Calu3 (cell line): ENCODE data around the gene ARHGAP6. TPM values are rescaled to one million over a fixed set of nuclear protein-coding genes. Genes with fewer than 3 reads are reported as not detected.

Experiments
- BruUV-seq: library from RNA; stranded (reverse); fragments of 400-500 nt; replicated peaks from 2 replicates; lab custom pipeline; 2021; lab: Mats Ljungman, UMichigan
- CTCF ChIA-PET: fragments of 300-600 bp; sonication (Branson Sonifier 250); formaldehyde crosslinking; loops from one replicate; lab custom pipeline; 2022; ENCODE audit warnings: antibody characterized with exemption; lab: Charles Lee
- DNase-seq: peaks from one replicate; pipeline ENCODE4 v3.0.0; 2022
- H3K27ac Mint-ChIP-seq: one replicate; pipeline ENCODE4 v1.8.0; 2022; ENCODE audit warnings: mixed read lengths; ENCODE audit not compliant: unreplicated experiment
- H3K27me3 Mint-ChIP-seq: one replicate; pipeline ENCODE4 v1.8.0; 2022; ENCODE audit warnings: mixed read lengths; ENCODE audit not compliant: unreplicated experiment
- H3K36me3 Mint-ChIP-seq: one replicate; pipeline ENCODE4 v1.8.0; 2022; ENCODE audit warnings: mild to moderate bottlenecking, moderate library complexity, mixed read lengths; ENCODE audit not compliant: insufficient read depth, unreplicated experiment
- H3K4me1 Mint-ChIP-seq: one replicate; pipeline ENCODE4 v1.8.0; 2022; ENCODE audit warnings: mild to moderate bottlenecking, low read depth, mixed read lengths; ENCODE audit not compliant: unreplicated experiment
- H3K4me3 Mint-ChIP-seq: one replicate; pipeline ENCODE4 v1.8.0; 2022; ENCODE audit warnings: mild to moderate bottlenecking, low read depth, moderate library complexity, mixed read lengths; ENCODE audit not compliant: unreplicated experiment
- H3K9me3 Mint-ChIP-seq: one replicate; pipeline ENCODE4 v1.8.0; 2022; ENCODE audit warnings: low read depth, mixed read lengths; ENCODE audit not compliant: unreplicated experiment
- CTCF ChIP-seq: fragments of 200-600 bp; IDR thresholded peaks from one replicate; pipeline ENCODE4 v1.8.0; 2022; ENCODE audit warnings: antibody characterized with exemption; ENCODE audit not compliant: unreplicated experiment
- intact Hi-C: fragments of 100-400 bp; cut with micrococcal nuclease; formaldehyde crosslinking; loops from one replicate; pipeline ENCODE4 v1.10.0; 2022; ENCODE audit not compliant: unreplicated experiment
- total RNA-seq: library from RNA; stranded (reverse); gene quantifications from 2 replicates; pipeline ENCODE4 v1.2.3, GENCODE V29; 2022

Gene ARHGAP6
- total RNA-seq, 1 experiment from 2014 or later, result not detected

GRCh38 chrX:11137543-11138139 is 528.1 kb downstream of the ARHGAP6 start:
- H3K9me3 Mint-ChIP-seq, result no peaks in the 10 kb centered on the region
- intact Hi-C loops, result loop anchor here (1.0 kb wide), 1 partner anchor 947 kb away; no protein-coding TSS in a partner anchor
- no peaks in the 10 kb centered on the region for H3K27me3 Mint-ChIP-seq
- peak; percentile 4 for DNase-seq
- no peak overlapping the region for H3K27ac Mint-ChIP-seq
- H3K4me3 Mint-ChIP-seq, result no peak overlapping the region
- no peaks in the 10 kb centered on the region for H3K4me1 Mint-ChIP-seq
- no peaks in the 10 kb centered on the region for H3K36me3 Mint-ChIP-seq
- CTCF ChIA-PET, result no interaction called here
- no peak for TF ChIP-seq CTCF
- BruUV-seq, result no TSS peak

DNA sequence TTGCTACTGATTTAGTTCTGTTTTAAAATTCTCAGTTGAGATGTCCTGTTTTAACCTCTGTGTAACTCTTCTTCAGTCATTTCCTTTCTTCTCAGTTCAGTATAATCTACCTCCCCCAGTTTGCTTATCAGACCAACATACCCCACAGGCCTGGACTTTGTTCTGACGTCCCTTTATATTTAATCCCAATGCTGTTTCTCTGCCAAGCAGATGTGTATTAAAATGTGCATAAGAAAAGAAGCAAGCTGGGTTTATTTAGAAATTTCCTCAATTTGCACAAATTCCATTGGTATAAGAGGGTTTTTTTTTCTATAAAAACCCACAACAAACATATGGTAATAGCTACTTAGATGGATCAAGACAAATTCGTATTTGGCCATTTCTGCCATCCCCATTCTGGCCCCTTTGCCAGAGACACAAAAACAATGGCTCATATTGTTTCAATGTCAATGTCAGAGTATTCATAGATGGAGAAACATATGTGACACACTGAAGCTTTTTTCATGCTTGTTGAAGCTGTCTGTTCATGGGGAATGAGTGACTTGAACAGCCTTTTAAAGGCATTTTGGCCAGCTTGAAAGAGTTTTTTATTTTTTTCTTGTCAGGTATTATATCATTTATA is 530.0 kb downstream of the ARHGAP6 start:
- H3K27me3 Mint-ChIP-seq, result no peaks in the 10 kb centered on the region
- no peaks in the 10 kb centered on the region for H3K36me3 Mint-ChIP-seq
- no peak for TF ChIP-seq CTCF
- no peak overlapping the region for H3K27ac Mint-ChIP-seq
- intact Hi-C loops, result no loop called here
- no peaks in the 10 kb centered on the region for H3K9me3 Mint-ChIP-seq
- H3K4me3 Mint-ChIP-seq, result no peak overlapping the region
- CTCF ChIA-PET, result interaction anchor here (0.7 to 1.0 kb wide), 2 partner anchors 22 to 368 kb away, joined by 3 to 6 read pairs; no protein-coding TSS in a partner anchor
- no TSS peak for BruUV-seq
- DNase-seq, result no peak
- H3K4me1 Mint-ChIP-seq, result no peaks in the 10 kb centered on the region

- no peak overlapping the region for H3K27ac Mint-ChIP-seq
- no peaks in the 10 kb centered on the region for H3K36me3 Mint-ChIP-seq
- no peaks in the 10 kb centered on the region for H3K27me3 Mint-ChIP-seq
- peaks cover 2% of the 10 kb centered on the region for H3K9me3 Mint-ChIP-seq
- no peak for DNase-seq
- no peak overlapping the region for H3K4me3 Mint-ChIP-seq
- intact Hi-C loops, result no loop called here
- BruUV-seq, result no TSS peak
- no peak for TF ChIP-seq CTCF
- CTCF ChIA-PET, result no interaction called here
- H3K4me1 Mint-ChIP-seq, result no peaks in the 10 kb centered on the region
Observed at GRCh38 chrX:11131146-11131545, 534.6 kb downstream of the ARHGAP6 start.

DNA sequence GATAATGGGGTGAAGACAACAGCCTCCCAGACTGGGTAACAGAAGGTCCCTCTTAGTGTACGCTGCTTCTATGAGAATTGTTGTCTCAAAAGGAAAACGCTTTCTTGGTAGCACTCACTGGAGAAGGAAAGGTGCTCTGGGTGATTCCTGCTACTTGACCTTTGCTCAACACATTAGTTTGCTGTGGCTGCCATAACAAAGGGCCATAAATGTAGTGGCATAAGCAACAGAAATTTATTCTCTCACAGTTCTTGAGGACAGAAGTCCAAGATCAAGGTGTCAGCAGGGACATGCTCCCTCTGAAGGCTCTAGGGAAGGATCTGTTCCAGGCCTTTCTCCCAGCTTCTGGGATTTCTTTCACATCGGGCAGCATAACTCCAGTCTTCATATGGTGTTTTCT is 535.6 kb downstream of the ARHGAP6 start:
- H3K4me3 Mint-ChIP-seq, result no peak overlapping the region
- no peaks in the 10 kb centered on the region for H3K27me3 Mint-ChIP-seq
- TF ChIP-seq CTCF, result no peak
- intact Hi-C loops, result no loop called here
- no peaks in the 10 kb centered on the region for H3K4me1 Mint-ChIP-seq
- CTCF ChIA-PET, result no interaction called here
- no peaks in the 10 kb centered on the region for H3K36me3 Mint-ChIP-seq
- H3K9me3 Mint-ChIP-seq, result peaks cover 2% of the 10 kb centered on the region
- BruUV-seq, result no TSS peak
- H3K27ac Mint-ChIP-seq, result no peak overlapping the region
- no peak for DNase-seq
